Esophagus squamous epithelium (tissue), 5 donors: ENCODE measurements around the gene FSIP2. TPM values are rescaled to one million over a fixed set of nuclear protein-coding genes. Genes with fewer than 3 reads are reported as not detected.

ENCODE experiments used
- DNase-seq: peaks from one replicate; lab custom pipeline; 2025; lab: John Stamatoyannopoulos, UW
- H3K27ac ChIP-seq, 4 donors: fragments of 200-600 bp; sonication (generic); one replicate each; pipeline ENCODE4 v1.5.1; 2016 to 2019; ENCODE audit warnings: mild to moderate bottlenecking in 1 of 4
- H3K27me3 ChIP-seq, 4 donors: fragments of 200-600 bp; sonication (generic); 1 replicate in 3 of 4; 2 replicates in 1 of 4; pipeline versions ENCODE4 v1.5.1 to v1.6.0; 2017 to 2021; ENCODE audit warnings: antibody characterized with exemption in 1 of 4
- H3K36me3 ChIP-seq, 3 donors: fragments of 200-600 bp; sonication (generic); one replicate each; pipeline ENCODE4 v1.5.1; 2016 to 2019
- H3K4me1 ChIP-seq, 3 donors: fragments of 200-600 bp; sonication (generic); one replicate each; pipeline ENCODE4 v1.5.1; 2017 to 2019
- H3K4me3 ChIP-seq, 4 donors: fragments of 200-600 bp; sonication (generic); 1 replicate in 3 of 4; 2 replicates in 1 of 4; pipeline ENCODE4 v1.5.1; 2016 to 2019; ENCODE audit warnings: mild to moderate bottlenecking in 2 of 4, moderate library complexity in 1 of 4
- H3K9me3 ChIP-seq, 3 donors: fragments of 200-600 bp; sonication (generic); one replicate each; pipeline ENCODE4 v1.5.1; 2016 to 2019
- POLR2A ChIP-seq, 4 donors: fragments of 450-650 bp; IDR thresholded peaks; one replicate each; pipeline ENCODE4 v1.6.1; 2017; ENCODE audit warnings: antibody characterized with exemption in 4 of 4, mild to moderate bottlenecking in 4 of 4, moderate library complexity in 3 of 4
- WGBS, 2 donors: methylation state at CpG; one replicate each; pipeline ENCODE4 v1.1.5; 2018; 5-methylcytosine and 5-hydroxymethylcytosine counted together
- intact Hi-C: fragments of 100-400 bp; cut with DNase I; formaldehyde crosslinking; loops from one replicate; pipeline ENCODE4 v1.15.0; 2022
- total RNA-seq, 4 donors: library from RNA; depleted of rRNA; stranded (reverse); fragments of >200 nt; gene quantifications; one replicate each; pipeline ENCODE4 v1.1.0, GENCODE V29; 2016
- TF ChIP-seq, protein P1 (sequence below), 6 experiments: fragments of 450-650 bp in 4 of 6; fragments of 200-600 bp in 2 of 6; sonication (generic) in 2 of 6; IDR thresholded peaks; one replicate each; pipeline ENCODE4 v1.5.1; 2016 to 2019; ENCODE audit warnings: antibody characterized with exemption in 6 of 6, mild to moderate bottlenecking in 4 of 6, moderate library complexity in 4 of 6
- donor health status: DM: yes; HTN: yes; CAD: no.

FSIP2 gene
- total RNA-seq, 4 donors from 2014 or later: 0.04 to 0.38 (median 0.12) TPM; not detected in 1

DNA sequence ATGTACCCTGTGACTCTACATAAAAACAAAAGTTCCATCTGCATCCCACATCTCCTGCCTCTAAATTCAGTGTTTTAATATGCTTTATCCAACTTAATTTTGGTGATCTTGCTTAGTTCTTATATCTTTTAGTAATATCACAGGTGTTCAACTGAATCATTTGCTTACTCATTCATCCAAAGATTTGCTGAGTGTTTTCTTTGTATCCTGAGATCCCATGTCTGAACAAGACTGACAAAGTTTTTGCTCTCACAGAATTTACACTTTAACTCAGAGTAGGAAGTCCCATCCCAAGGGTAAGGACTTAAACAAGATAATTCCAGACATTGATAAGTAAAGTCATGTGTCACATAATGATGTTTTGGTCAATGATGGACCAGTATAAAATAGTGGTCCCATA lies 87.0 kb downstream of the FSIP2 start:
- intact Hi-C loops: no loop called here
- DNase-seq: no peak

DNA sequence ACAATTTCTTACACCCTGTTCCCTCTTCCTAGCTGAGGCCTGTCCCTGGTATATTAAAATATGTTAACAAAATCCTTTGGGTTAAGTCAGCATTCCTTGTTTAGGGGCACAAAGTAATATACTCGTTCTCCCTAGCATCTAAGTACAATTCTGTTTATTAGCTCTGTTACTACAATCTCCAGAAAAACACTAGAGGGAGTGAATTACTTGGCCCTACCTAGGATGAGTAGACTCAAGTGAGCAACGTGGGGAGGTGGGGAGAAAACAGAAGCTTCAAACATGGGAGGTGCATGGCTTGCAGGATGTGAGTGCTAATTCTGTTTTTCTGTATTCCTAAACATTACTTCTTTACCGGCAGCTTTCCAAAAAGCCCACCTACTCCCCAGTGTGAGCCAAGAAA lies 89.7 kb downstream of the FSIP2 start:
- TF ChIP-seq, protein P1, sequence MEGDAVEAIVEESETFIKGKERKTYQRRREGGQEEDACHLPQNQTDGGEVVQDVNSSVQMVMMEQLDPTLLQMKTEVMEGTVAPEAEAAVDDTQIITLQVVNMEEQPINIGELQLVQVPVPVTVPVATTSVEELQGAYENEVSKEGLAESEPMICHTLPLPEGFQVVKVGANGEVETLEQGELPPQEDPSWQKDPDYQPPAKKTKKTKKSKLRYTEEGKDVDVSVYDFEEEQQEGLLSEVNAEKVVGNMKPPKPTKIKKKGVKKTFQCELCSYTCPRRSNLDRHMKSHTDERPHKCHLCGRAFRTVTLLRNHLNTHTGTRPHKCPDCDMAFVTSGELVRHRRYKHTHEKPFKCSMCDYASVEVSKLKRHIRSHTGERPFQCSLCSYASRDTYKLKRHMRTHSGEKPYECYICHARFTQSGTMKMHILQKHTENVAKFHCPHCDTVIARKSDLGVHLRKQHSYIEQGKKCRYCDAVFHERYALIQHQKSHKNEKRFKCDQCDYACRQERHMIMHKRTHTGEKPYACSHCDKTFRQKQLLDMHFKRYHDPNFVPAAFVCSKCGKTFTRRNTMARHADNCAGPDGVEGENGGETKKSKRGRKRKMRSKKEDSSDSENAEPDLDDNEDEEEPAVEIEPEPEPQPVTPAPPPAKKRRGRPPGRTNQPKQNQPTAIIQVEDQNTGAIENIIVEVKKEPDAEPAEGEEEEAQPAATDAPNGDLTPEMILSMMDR (IDR thresholded peaks at IDR 0.05): no peak
- no peak for TF ChIP-seq POLR2A (IDR thresholded peaks at IDR 0.05)
- Histone ChIP-seq H3K27ac (no peak overlapping the region), H3K4me1 (no peaks in the 10 kb centered on the region), H3K27me3 (no peaks in the 10 kb centered on the region), H3K4me3 (no peak overlapping the region), H3K36me3 (no peaks in the 10 kb centered on the region), H3K9me3 (no peaks in the 10 kb centered on the region)
- DNase-seq: no peak
- intact Hi-C loops: no loop called here
- 51 to 64% methylated on average over 3 of the region's 3 CpGs for WGBS, 2 donors

More for the DNA sequence above, 87.0 kb downstream of the FSIP2 start:
- H3K27ac ChIP-seq: no peak overlapping the region
- H3K9me3 ChIP-seq: no peaks in the 10 kb centered on the region
- H3K36me3 ChIP-seq: no peaks in the 10 kb centered on the region
- no peaks in the 10 kb centered on the region for H3K27me3 ChIP-seq
- TF ChIP-seq POLR2A (IDR thresholded peaks at IDR 0.05): no peak
- TF ChIP-seq, protein P1 (IDR thresholded peaks at IDR 0.05): no peak
- no peak overlapping the region for H3K4me3 ChIP-seq
- no peaks in the 10 kb centered on the region for H3K4me1 ChIP-seq

DNA sequence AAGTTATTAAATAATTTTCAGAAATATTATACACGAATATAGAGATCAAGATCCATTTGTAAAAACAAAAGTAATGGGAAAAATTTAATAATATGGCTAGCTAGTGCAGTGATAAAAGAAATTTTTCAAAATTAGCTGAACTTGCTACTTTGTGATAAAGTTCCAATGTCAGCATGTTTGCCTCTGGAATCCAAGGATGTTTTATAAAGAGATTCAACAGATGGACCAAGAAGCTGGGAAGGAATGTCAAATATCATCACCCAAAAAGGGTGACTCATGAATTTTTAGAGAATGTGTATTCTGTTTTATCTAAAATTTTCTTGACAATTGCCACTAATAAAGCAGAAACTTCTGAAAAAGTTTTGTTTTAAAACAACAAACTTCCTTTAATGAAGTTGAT lies 95.3 kb downstream of the FSIP2 start:
- no peak overlapping the region for H3K27ac ChIP-seq
- intact Hi-C loops: no loop called here
- H3K9me3 ChIP-seq: peaks cover 0 to 17% (median 5%) of the 10 kb centered on the region in 3 donors
- no peaks in the 10 kb centered on the region for H3K4me1 ChIP-seq
- DNase-seq: no peak
- H3K27me3 ChIP-seq: no peaks in the 10 kb centered on the region
- WGBS, 2 donors: 56 to 66% methylated on average over 1 of the region's 1 CpG
- TF ChIP-seq, protein P1 (IDR thresholded peaks at IDR 0.05): no peak
- TF ChIP-seq POLR2A (IDR thresholded peaks at IDR 0.05): no peak
- H3K4me3 ChIP-seq: no peak overlapping the region
- no peaks in the 10 kb centered on the region for H3K36me3 ChIP-seq

DNA sequence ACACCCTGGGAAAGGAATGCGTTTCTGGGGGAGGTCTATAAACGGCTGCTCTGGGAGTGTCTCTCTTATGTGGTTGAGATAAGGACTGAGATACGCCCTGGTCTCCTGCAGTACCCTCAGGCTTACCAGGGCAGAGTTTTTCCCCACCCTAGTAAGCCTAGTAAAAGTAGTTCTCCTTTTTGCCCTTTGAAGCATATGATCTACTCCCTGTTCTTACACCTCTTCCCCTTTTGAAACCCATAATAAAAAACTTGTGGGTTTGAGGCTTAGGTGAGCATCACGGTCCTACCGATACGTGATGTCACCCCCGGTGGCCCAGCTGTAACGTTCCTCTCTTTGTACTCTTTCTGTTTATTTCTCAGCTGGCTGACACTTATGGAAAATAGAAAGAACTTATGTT lies 97.4 kb downstream of the FSIP2 start:
- Histone ChIP-seq H3K9me3 (peaks cover 0 to 25% (median 5%) of the 10 kb centered on the region in 3 donors), H3K4me3 (no peak overlapping the region), H3K4me1 (no peaks in the 10 kb centered on the region), H3K36me3 (no peaks in the 10 kb centered on the region), H3K27me3 (no peaks in the 10 kb centered on the region), H3K27ac (no peak overlapping the region)
- intact Hi-C loops: no loop called here
- TF ChIP-seq POLR2A (IDR thresholded peaks at IDR 0.05): no peak
- TF ChIP-seq, protein P1 (IDR thresholded peaks at IDR 0.05): no peak
- WGBS, 2 donors: 91 to 92% methylated on average over 8 of the region's 8 CpGs
- no peak for DNase-seq

DNA sequence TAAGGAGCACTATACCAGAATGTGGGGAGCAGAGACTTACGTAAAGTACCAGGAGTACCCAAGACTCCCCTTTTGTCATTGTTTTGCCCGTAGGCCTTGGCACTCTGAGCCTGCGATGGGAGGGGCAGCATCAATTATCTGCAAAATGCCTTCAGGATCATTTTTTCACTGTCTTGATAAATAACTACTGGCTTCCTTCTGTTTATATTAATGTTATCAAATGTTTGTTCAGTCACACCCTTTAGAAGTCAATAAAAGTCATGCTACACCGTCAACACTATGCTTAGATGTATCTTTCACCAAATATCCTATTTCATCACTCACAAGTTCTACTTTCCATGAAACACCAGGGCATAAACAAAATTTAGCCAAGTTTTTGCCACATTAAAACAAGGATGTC lies 116.3 kb downstream of the FSIP2 start:
- TF ChIP-seq, protein P1 (IDR thresholded peaks at IDR 0.05): no peak
- TF ChIP-seq POLR2A (IDR thresholded peaks at IDR 0.05): no peak
- H3K4me3 ChIP-seq: no peak overlapping the region
- H3K27ac ChIP-seq: no peak overlapping the region
- no peaks in the 10 kb centered on the region for H3K27me3 ChIP-seq
- intact Hi-C loops: no loop called here
- 57 to 74% methylated on average over 4 of the region's 4 CpGs for WGBS, 2 donors
- peaks cover 0 to 5% (median 0%) of the 10 kb centered on the region in 3 donors for H3K9me3 ChIP-seq
- DNase-seq: no peak
- no peaks in the 10 kb centered on the region for H3K4me1 ChIP-seq
- no peaks in the 10 kb centered on the region for H3K36me3 ChIP-seq
